DMS79 treated with DMSO at 0.1 percent for 48 hours (cell line): ENCODE results near the gene KIAA1328.

Experiments used
- DNase-seq: peaks from one replicate; lab custom pipeline; 2025; lab: John Stamatoyannopoulos, UW

The KIAA1328 gene

GRCh38 chr18:37253394-37254235 lies 424.7 kb downstream of the KIAA1328 start:
- no peak for DNase-seq

- no peak for DNase-seq
Observed at GRCh38 chr18:37254236-37254754, 425.4 kb downstream of the KIAA1328 start.

GRCh38 chr18:37254973-37255372 lies 426.0 kb downstream of the KIAA1328 start:
- no peak for DNase-seq

GRCh38 chr18:37258131-37258530 lies 429.2 kb downstream of the KIAA1328 start:
- no peak for DNase-seq

GRCh38 chr18:37258819-37259218 lies 429.9 kb downstream of the KIAA1328 start:
- no peak for DNase-seq

- no peak for DNase-seq
Observed at GRCh38 chr18:37259711-37260110, 430.8 kb downstream of the KIAA1328 start.

GRCh38 chr18:37260367-37261093 lies 431.6 kb downstream of the KIAA1328 start:
- DNase-seq, result no peak

- DNase-seq, result no peak
Observed at GRCh38 chr18:37261246-37261840, 432.4 kb downstream of the KIAA1328 start.

- no peak for DNase-seq
Observed at GRCh38 chr18:37261988-37262387, 433.1 kb downstream of the KIAA1328 start.

- DNase-seq, result no peak
Observed at GRCh38 chr18:37264956-37265355, 436.0 kb downstream of the KIAA1328 start.

GRCh38 chr18:37265382-37265781 lies 436.5 kb downstream of the KIAA1328 start:
- DNase-seq, result peak; percentile 10

- DNase-seq, result no peak
Observed at GRCh38 chr18:37266290-37266689, 437.4 kb downstream of the KIAA1328 start.

- no peak for DNase-seq
Observed at GRCh38 chr18:37270038-37270665, 441.2 kb downstream of the KIAA1328 start.

GRCh38 chr18:37270666-37271052 lies 441.7 kb downstream of the KIAA1328 start:
- DNase-seq, result no peak

GRCh38 chr18:37272226-37272625 lies 443.3 kb downstream of the KIAA1328 start:
- no peak for DNase-seq

GRCh38 chr18:37272841-37273240 lies 443.9 kb downstream of the KIAA1328 start:
- no peak for DNase-seq

- DNase-seq, result no peak
Observed at GRCh38 chr18:37274309-37275236, 445.6 kb downstream of the KIAA1328 start.

GRCh38 chr18:37275237-37275741 lies 446.4 kb downstream of the KIAA1328 start:
- DNase-seq, result no peak

- no peak for DNase-seq
Observed at GRCh38 chr18:37276111-37276890, 447.4 kb downstream of the KIAA1328 start.

GRCh38 chr18:37277804-37278203 lies 448.9 kb downstream of the KIAA1328 start:
- no peak for DNase-seq
